Measurements from ENCODE around the gene EXOC1L.

- TF ChIP-seq ZNF133 (tag by site-specific recombination; IDR thresholded peaks at IDR 0.05) (no peak), CTCF (tag by site-specific recombination; IDR thresholded peaks at IDR 0.05) (no peak), ZNF501 (tag by site-specific recombination; IDR thresholded peaks at IDR 0.05) (no peak), ZBTB49 (tag by site-specific recombination; IDR thresholded peaks at IDR 0.05; ENCODE audit: low read depth) (no peak), TRIM28 (IDR thresholded peaks at IDR 0.05; ENCODE audit: borderline replicate concordance, low read length) (no peak), REST (tag by site-specific recombination; IDR thresholded peaks at IDR 0.05) (no peak), PRDM6 (tag by site-specific recombination; IDR thresholded peaks at IDR 0.05) (no peak), ZBTB8A (tag by site-specific recombination; IDR thresholded peaks at IDR 0.05) (no peak), ZNF302 (tag by site-specific recombination; IDR thresholded peaks at IDR 0.05; ENCODE audit: low read depth) (no peak), ZBTB26 (tag by site-specific recombination; optimal IDR thresholded peaks at IDR 0.05) (no peak)
Measured at GRCh38 chr4:55868581-55869090, 49.0 kb downstream of the EXOC1L start.
